M059J (cell line): ENCODE measurements around the gene ZNF655. TPM values are rescaled to one million over a fixed set of nuclear protein-coding genes. Genes with fewer than 3 reads are reported as not detected.
"Not testable (repeated sequence)": the region's sequence is repeated elsewhere in the genome, so short reads cannot be mapped to it uniquely, and the experiment has no call there.

Experiments
- DNase-seq: peaks from one replicate; pipeline ENCODE4 v3.0.0-alpha.2; 2012; ENCODE audit warnings: low read depth
- total RNA-seq: library from RNA; depleted of rRNA; stranded (reverse); fragments of >200 nt; shearing (Covaris generic); gene quantifications from 2 replicates; pipeline ENCODE4 v1.2.3, GENCODE V29; 2014

Gene ZNF655
- total RNA-seq, 1 experiment from 2014 or later: 55.2 TPM

- DNase-seq: peak; percentile 7
Observed at GRCh38 chr7:99560834-99561736, 2.6 kb downstream of the ZNF655 start.

- no peak for DNase-seq
Observed at GRCh38 chr7:99561737-99562051, 3.3 kb downstream of the ZNF655 start.

GRCh38 chr7:99562114-99562784 lies 3.8 kb downstream of the ZNF655 start:
- DNase-seq: peak; percentile 13

- DNase-seq: peak; percentile 100
Observed at GRCh38 chr7:99562832-99563231, 4.4 kb downstream of the ZNF655 start.

- DNase-seq: peak; percentile 86
Observed at GRCh38 chr7:99563650-99564049, 5.2 kb downstream of the ZNF655 start.

- not testable (repeated sequence) for DNase-seq
Observed at GRCh38 chr7:99568770-99569169, 10.3 kb downstream of the ZNF655 start.

GRCh38 chr7:99571768-99572167 lies 13.3 kb downstream of the ZNF655 start:
- no peak for DNase-seq

- DNase-seq: no peak
Observed at GRCh38 chr7:99573257-99573656, 14.8 kb downstream of the ZNF655 start.

- DNase-seq: no peak
Observed at GRCh38 chr7:99576251-99576650, 17.8 kb downstream of the ZNF655 start.

- DNase-seq: no peak
Observed at GRCh38 chr7:99579281-99579955, 21.0 kb downstream of the ZNF655 start.

GRCh38 chr7:99579956-99580777 lies 21.7 kb downstream of the ZNF655 start:
- peak; percentile 49 for DNase-seq

- not testable (repeated sequence) for DNase-seq
Observed at GRCh38 chr7:99580778-99581332, 22.4 kb downstream of the ZNF655 start.

- no peak for DNase-seq
Observed at GRCh38 chr7:99588868-99589267, 30.4 kb downstream of the ZNF655 start.

GRCh38 chr7:99594948-99595745 lies 36.7 kb downstream of the ZNF655 start:
- no peak for DNase-seq

- DNase-seq: no peak
Observed at GRCh38 chr7:99596408-99596955, 38.0 kb downstream of the ZNF655 start.

- no peak for DNase-seq
Observed at GRCh38 chr7:99597762-99598501, 39.5 kb downstream of the ZNF655 start, which contains the start of gene TMEM225B. Gene TMEM225B, plus strand, starts transcription at chr7:99598267. Its CDS starts 6,122 bp downstream, at chr7:99604389.

- DNase-seq: no peak
Observed at GRCh38 chr7:99599836-99600235, 41.4 kb downstream of the ZNF655 start.

GRCh38 chr7:99601656-99602310 lies 43.3 kb downstream of the ZNF655 start:
- DNase-seq: no peak

- no peak for DNase-seq
Observed at GRCh38 chr7:99605527-99605926, 47.1 kb downstream of the ZNF655 start.
